GM12891 (cell line): ENCODE data around the gene CBLN3.

ENCODE experiments used
- POLR2A ChIP-seq: IDR thresholded peaks from 2 replicates; pipeline ENCODE4 v1.6.1; 2011; ENCODE audit warnings: low read depth, low read length, control low read depth
- SPI1 ChIP-seq: IDR thresholded peaks from 2 replicates; pipeline ENCODE4 v1.6.1; 2011; ENCODE audit warnings: low read depth, low read length, control low read depth
- TAF1 ChIP-seq: IDR thresholded peaks from 2 replicates; pipeline ENCODE4 v1.6.1; 2011; ENCODE audit warnings: low read depth, low read length, control low read depth

DNA sequence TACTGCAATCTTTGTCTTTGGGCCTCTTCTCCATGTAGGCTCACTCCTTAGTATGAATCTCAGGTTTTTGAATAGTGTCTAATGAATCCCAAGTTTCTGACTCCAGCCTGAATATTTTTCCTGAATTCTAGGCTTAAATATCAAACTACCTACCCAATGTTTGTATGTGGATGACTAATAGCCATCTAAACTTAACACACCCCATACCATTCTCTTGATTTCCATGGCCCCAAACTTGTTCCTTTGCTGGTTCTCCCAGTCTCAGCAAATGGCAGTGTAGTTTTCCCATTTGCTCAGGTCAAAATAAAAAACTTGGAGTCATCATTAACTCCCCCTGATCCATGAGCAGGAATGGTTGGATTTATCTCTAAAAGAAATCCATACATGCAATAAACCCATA, 31.9 kb upstream of the CBLN3 start:
- TF ChIP-seq POLR2A (no peak), TAF1 (no peak), SPI1 (no peak)
